NCI-H2227 treated with DMSO at 0.1 percent for 48 hours (cell line): ENCODE results near the gene PLPPR5.
A peak's percentile ranks its signal among the peaks of the same experiment; 100 is the strongest.

Experiments used
- DNase-seq: peaks from one replicate; lab custom pipeline; 2025; lab: John Stamatoyannopoulos, UW

The PLPPR5 gene

DNA sequence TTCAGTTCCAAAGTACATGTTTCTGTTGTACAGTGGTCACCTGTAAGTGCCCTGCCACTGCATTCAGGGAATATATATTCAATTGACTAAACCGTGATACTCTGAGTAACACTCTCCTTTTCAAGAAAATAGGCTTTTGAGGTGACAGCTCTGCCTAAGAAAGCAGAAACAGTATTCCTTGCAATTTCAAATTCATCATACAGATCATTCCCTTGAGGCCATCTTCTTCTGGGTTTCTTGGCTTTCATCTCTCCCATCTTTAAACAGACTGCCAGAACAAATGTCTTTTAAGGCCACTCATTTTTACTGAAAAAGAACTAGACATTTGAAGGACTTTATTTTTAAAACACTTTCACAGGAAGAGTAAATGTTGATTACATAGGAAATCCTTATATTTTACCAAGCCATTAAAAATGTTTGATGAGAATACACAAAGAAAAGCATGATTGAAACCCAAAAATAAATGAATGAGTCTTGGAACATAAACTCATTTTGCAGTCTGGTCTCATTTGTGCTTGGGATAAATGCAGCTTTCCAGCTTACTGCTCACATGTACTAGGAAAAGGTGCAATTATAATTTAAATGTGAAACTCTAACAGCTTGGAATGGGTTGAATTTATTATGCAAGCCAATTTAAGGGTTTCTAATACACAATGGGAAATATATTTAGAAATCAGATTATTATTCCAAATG lies 34.7 kb downstream of the PLPPR5 start:
- no peak for DNase-seq

DNA sequence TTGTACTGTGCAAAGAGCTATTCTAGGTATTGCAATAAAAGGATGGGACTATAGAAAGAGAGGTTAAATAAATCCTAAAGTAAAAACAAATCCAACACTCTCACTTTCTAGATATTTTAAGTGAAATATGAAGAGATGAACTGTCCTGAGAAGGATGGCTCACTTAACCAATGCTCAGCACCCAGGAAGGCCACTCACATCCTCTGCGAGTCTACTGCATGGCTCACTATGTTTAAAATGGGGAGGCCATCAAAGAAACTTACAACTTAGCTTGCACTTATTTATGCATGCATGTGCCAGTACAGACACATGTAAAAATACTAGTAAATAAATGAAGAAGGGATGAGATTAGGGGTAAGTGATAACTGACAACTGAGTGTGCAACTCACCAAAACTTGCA lies 37.5 kb downstream of the PLPPR5 start:
- no peak for DNase-seq

DNA sequence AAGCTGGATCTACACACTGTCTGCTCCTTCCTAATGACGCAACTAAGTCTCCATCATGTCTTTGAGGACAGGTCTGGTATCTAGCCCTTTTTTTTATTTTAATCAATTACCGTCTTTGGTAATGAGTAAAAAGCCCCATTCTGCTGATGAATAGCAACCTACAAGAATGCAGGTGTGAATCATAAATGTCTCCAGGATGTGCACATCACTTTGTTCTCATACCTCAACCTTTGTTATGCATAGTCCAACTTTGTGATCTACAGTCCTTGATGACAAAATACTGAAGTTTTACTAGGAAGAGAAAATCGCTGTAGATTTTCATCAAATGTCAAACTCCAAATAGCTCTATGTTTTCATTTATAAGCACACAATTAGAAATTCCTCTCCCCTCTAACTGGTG lies 39.3 kb downstream of the PLPPR5 start:
- no peak for DNase-seq

DNA sequence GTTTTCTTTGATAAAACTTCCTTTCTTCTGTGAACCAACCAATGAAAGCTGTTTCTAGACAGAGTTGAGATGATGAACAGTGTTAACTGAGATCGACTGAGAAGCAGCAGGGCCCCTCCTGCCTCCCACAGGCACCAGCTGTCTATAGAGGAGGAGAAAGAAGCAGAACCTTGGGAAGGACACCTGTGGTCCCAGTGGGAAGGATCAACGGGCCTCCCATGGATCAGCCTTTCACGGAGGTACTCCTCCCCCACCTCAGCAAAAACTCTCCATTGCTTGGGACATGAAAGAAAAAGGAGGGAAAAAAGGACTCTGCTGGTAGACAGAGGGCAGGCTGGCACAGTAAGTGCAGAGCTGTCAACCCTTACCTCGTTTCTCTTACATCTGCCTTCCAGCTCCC lies 40.5 kb downstream of the PLPPR5 start:
- no peak for DNase-seq

DNA sequence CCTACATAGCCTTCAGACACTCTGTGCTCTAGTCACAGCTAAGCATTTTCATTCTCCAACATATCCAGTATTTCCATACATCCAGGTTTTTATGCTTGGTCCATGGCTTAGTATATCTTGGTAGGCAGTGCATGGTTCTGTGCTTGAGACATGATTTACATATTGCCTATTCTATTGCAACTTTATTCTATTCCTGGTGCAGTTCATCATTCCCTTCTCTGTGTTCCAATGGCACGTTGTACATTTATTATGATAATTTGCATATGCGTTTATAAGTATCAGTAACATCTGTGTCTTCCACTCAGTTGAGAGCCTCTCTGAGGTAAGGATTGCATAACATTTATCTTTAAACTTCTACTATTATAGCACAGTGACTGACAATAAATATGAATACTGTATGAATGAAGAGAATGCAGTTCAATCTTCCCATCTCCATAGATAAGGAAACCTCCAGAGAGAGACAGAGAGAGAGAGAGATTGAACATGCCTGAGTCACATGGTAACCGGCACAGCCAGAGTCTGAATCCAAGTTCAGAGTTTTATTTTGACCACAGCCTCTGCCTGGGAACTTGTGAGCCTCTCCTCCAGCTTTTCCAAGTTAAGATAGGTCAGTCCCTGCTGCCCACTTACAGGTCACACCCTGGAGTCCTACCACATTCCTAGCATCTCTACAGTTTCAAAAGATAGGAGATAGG lies 41.5 kb downstream of the PLPPR5 start:
- no peak for DNase-seq

DNA sequence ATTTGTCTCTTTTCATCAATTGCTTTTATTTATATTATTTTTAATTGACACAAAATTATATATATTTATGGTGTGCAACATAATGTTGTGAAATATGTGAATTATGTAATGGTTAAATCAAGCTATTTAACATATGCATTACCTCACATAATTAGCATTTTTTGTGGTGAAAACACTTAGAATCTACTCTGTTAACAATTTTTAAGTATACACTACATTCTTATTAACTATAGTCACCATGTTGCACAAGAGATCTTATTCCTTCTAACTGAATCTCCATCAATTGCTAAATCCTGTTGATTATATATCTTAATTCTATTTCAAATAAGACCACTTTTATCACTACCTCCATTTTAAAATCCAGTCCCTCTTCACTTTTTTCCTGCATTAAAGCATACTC lies 42.5 kb downstream of the PLPPR5 start:
- no peak for DNase-seq

DNA sequence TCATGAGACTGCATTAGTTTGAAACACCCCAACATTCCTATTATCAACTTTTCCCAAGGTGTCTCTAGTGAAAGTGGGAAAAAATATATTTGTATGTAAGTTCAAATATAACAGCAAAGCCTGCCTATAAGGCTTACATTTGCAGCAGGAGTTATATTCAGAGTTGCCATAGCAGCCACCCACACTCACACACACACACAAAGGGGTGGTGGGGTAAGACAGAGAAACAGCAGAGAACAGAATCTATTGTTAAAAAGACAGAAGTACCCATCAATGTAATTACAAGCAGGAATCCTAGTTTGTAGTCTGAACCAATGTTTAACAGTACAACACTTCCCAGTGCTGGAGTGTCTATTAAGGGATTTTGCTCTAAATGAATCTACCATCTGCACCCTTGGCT lies 55.0 kb downstream of the PLPPR5 start:
- peak; percentile 7 for DNase-seq

DNA sequence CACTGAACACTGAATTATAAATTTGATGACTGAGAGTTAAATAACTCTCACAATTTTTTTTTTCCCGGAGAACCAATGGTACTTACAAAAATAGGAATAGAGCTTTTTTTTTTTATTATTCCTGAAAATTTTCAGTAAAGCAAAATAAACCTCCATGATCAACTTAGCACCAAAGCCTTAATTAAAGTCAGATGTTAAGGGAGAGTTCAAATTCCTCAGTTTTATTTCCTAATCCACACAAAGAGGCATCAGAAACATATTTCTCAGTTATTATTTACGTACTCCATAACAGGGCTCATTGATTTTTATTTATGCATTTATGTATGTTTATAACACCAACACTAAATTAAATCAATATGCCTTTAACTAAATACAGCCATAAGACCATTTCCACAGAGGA lies 55.5 kb downstream of the PLPPR5 start:
- DNase-seq: no peak

DNA sequence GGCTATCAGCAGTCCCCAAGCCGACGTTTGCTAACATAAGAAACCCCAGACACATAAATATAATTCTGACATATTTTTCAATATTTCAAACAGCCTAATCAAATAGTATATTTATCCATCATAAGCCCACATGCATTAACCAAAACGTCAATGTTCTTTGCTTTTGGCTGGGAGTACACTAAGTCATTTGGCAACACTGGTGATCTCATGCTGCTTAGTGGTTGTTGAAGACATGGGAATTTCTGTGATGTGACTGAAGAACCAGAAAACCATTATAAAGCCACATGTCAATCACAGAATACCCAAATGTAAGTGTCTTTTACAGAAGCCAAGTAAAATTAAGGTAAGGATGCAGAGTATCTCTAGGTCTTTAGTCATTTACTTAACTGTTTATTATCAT lies 57.6 kb downstream of the PLPPR5 start:
- DNase-seq: no peak

DNA sequence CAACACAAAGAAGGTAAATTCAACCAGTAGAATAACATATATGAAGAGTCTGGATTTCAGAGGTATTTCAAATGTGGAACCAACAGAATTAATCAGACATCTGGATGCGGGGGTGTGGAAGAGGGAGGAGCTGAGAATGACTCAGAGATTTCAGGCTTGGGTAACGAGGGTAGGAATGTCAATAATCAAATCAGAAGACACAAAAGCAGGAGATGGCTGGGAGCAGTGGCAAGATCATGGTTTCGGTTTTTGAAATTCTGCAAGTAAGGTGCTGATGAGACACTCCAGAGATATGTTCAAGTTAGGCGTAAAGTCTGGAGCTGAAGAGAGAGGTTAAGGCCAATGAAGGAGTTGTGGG lies 64.0 kb downstream of the PLPPR5 start:
- no peak for DNase-seq

DNA sequence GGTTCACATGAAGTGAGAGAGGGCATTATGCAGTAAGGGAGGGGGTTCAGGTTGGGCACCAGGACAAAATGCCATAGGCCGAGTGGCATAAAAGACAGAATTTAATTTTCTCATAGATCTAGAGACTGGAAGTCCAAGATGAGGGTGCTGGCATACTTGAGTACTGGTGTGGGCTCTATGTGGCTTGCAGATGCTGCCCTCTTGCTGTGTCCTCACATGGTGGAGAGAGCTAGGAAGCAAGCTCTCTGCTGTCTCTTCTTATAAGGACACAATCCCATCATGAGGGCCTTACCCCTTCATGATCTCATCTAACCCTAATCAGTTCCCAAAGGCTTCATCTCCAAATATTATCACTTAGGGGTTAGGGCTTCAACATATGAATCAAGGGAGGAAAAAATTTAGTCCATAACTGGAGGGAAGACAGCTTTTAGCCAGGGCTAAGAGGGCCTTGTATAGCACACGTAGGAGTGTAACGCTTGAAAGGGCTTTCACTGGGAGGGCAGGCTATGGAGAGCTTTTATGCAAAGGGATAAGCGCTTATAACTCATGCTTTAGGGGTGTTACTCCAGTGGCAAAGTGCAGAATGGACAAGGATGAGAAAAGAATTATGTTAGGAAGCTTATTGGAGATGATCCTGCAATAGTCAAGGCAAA lies 64.5 kb downstream of the PLPPR5 start:
- no peak for DNase-seq

DNA sequence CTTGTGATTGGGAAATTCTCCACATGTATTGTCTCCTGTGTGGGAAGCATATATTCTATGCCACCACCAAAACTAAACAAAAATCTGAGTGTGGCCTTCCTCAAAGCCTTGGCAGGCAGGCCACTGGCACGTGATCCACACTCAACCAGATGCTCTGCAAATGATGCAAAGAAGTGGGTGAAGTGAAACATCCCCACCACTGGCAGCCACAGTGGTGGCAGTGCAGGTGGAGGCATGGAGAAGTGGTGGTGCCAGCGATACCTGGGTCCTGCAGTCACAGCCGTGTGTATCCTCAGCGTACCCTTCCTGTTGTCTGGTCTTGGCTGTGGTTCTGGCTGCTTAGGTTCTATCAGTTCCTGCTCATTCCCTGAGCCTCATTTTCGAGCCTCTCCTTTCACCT lies 65.2 kb downstream of the PLPPR5 start:
- DNase-seq: no peak

DNA sequence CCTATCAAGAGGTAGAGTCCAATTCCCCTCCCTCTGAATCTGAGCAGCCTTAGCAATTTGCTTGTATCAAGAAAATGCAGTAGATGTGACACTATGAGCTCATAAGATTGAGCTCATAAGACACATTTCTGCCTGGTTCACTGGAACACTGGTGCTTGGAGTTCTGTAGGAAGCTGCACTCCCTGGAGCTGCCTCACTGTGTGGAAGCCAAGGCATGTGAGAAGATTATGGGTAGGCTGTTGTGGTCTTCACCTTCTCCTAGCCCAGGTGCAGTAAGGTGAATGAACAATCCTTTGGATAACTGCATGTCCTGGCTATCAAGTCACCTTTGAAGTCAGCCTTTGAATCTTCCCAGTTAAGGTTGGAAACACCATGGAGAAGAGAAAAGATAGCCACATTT lies 67.3 kb downstream of the PLPPR5 start:
- no peak for DNase-seq

DNA sequence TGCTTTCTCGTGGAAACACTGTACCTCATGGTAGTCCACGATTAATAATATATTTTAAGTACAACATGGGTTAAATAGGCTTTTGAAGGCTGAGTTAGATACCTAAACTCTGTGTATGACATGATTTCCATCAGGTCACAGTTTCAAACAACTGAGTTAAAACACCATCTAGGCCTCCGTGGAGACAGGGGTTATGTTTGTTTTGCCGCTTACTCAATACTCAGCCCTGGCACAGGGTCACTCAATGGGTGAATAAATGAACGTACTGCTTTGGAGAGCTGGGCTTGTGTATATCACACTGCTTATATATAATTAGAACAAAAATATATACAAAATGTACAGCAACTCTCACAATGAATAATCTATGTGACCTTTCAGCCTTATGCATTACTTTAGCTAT lies 72.5 kb downstream of the PLPPR5 start:
- DNase-seq: no peak

DNA sequence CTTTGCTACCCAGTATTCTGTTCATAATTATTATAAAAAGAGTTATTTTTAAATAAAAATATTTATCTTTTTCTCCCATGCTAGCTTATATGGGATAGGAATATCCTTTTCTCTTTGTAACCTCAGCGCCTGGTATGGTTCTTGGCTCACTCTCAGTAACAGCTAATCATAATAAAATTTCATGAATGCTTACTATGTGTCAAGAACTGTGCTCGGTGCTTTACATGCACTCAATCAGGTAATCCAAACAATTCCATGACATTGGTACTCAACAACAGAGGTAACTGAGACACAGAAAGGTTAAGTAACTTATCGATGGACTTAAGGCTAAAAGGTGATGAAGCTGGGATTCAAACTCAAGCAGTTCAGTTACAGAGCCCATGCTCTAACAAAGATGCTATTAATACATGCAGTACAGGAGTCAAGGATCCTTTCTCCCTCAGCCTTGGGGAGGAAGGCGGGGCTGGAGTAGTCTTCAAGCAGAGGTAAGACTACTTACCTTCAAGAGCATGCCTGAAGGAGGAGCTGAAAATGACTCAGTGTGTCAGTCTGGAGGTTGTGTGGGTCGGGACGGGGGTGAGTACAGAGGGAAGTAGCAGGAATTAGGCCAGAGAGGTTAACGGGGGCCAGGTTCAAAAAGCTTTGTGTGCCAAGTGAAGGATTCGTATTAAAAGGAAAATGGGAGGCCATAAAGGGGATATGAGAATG lies 73.4 kb downstream of the PLPPR5 start:
- DNase-seq: no peak

DNA sequence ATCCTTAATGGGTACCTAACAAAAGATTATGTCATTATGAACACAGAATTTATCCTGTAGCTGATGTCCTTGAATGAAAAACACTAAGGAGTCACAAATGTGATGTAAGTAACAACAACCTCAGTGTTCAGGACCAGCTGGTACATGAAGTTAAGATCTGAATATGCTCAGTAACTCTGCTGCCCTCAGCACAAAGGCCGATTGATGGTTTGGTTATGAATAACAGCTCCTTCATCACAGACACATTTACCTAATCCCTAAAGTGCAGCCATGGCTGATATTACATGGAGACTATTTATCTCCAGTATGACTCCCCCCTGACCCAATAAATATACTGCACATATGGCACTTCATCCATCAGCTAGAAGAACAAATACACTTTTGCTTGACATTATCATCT lies 75.2 kb downstream of the PLPPR5 start:
- no peak for DNase-seq

DNA sequence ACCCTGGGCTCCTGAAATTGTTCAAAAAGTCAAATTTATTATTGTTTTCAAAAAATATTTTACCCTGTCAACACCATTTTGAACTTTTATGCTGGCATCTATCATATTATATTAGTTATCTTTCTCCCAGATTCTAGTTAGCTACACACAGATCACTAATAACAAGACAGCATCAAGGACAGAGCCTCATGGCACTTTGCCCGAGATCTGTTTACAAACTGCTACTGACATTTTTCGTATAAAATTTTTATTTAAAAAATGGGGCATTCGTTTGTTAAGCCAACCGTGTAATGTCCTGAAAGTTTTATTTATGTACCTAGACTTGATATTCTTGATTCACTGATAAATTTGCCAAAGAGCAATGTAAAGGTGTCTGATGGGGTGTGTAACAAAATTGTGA lies 78.1 kb downstream of the PLPPR5 start:
- DNase-seq: no peak

DNA sequence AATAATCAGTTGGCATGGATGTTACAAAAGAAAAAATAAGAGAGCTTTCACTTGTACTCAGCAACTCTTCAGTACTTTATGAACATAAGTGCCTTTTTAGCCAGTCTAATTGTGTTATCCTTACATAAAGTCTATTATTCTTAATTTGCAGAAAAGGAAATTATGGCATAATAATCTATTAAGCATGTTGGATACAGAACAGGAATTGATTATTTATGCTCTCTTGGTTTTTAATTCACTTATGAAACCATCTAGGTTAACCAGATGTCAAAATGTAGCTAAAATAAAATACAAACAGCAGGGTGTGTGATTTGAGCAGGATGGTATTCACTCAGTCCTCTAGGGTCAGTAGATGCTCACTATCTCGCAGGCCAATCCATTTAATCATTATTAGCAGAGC lies 79.7 kb downstream of the PLPPR5 start:
- DNase-seq: no peak

DNA sequence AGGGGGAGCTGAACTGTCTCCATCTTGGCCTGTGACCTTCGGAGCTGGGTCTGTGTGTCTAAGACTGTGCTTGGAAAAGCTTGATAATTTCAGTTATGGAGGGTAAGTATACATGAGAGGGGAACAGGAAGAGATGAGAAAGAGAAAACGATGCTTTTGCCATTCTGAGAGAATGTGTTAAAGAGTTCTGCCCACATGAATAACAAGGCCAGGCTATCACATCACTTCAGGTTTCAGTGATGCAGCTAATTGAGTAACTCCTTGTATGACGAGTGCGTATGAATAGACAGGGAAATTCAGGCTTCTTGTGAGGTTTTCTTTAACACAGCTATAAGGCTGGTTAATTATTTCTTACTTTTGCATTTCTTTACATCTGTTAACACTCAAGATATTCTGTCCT lies 81.0 kb downstream of the PLPPR5 start:
- no peak for DNase-seq

DNA sequence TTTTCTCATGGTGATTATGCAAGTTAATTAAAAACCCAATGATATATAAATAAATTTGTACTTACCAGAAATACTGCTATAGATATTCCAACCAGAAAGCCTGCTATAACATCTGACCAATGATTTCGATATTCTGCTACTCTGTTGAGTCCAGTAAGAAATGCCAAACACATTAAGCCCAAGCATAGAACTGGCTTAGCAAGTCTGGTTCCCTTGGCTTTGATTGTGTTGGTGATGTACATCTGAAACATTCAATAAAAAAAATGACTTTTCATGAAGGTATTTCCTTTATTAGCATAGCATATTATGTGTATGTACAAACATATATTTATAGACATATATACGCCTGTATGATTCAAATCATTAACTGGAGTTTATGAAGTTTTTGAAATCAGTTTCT lies 82.8 kb downstream of the PLPPR5 start:
- DNase-seq: no peak

DNA sequence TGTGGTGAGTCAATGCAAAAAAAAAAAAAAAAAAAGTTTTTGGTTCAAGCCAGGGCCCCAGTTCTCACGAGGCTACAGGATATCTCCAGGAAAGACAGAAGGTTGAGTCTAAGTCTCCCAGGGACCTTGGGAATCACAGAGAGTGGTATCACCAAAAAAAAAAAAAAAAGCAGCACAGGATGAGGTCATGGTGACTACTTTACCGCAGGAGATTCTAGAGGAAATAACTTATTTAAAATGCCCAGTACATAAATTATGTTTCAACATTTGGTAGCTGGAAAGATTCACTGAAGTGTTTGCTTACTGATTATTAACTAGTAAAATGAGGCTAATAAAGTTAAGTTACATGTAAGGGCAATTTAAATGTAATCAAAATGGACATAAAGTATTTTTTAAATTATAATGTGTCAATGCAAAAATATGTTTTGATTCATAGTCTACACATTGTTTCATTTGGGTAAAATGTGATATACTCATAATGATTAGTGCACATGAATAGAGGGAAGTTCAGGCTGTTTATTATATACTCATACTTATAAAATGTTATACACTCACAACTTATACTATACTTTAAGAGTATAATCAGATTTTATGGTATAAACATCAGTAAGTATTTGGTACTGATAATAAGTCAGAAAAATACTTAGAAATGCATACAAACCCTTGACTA lies 84.1 kb downstream of the PLPPR5 start:
- no peak for DNase-seq

DNA sequence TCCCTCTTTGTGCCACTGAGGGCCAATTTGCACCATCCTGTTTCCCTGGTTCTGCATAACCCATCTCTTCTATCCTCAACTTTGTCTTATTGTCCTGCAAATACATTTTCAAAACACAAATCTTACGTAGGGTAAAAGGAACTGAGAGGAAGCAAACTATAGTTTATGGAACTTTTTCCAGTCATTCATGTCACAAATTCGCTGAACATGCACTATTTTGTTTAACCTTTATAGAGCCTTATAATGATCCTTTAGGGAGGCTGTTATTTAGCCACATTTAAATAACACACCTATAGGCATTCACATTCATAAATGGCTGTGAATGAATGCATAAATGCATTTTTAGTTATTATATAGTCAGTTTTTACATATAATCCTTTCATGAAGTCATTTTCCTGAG lies 85.0 kb downstream of the PLPPR5 start:
- DNase-seq: no peak

DNA sequence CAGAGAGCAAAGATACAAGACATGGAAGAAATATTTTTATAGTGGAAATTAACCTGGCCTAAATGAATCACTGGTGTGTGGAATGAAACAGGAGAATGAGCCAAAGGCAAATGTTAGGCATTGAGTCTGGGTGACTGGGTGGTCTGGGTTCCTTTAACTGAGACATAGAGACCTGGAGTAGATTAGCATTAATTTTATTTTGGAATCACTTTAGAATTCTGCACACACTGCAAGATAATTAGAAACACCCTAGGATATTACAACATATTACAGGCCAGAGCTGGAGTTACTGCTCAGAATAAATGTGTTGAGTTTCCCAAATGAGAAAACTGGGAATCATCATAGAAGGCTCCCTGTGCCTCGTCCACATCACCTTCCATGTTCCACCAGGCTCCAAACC lies 85.5 kb downstream of the PLPPR5 start:
- DNase-seq: no peak
